Thyroid gland (tissue), 4 donors: ENCODE measurements around the gene ABCD1.

ENCODE experiments used
- CTCF ChIP-seq, 6 experiments: fragments of 200-600 bp in 3 of 6; fragments of 450-650 bp in 3 of 6; sonication (generic) in 3 of 6; IDR thresholded peaks; one replicate each; pipeline ENCODE4 v1.5.1; 2016 to 2019; ENCODE audit warnings: antibody characterized with exemption in 6 of 6, mild to moderate bottlenecking in 2 of 6, inconsistent platforms in 1 of 6, moderate library complexity in 1 of 6
- POLR2A ChIP-seq, 2 donors: fragments of 450-650 bp; IDR thresholded peaks; one replicate each; pipeline ENCODE4 v1.6.1; 2017; ENCODE audit warnings: antibody characterized with exemption in 2 of 2, mild to moderate bottlenecking in 2 of 2, moderate library complexity in 1 of 2

GRCh38 chrX:153732401-153732800, 7.7 kb downstream of the ABCD1 start:
- no peak for TF ChIP-seq CTCF (IDR thresholded peaks at IDR 0.05)
- no peak for TF ChIP-seq POLR2A (IDR thresholded peaks at IDR 0.05)
